Nephron progenitor cell (in vitro differentiated cells): Measurements from ENCODE around the gene STARD7.

Experiments
- DNase-seq: peaks from one replicate; pipeline ENCODE4 v3.0.0; 2021
- H3K27ac Mint-ChIP-seq: 2 replicates; pipeline ENCODE4 v1.8.0; 2021; ENCODE audit warnings: mild to moderate bottlenecking, moderate library complexity, mixed read lengths
- H3K27me3 Mint-ChIP-seq: 2 replicates; pipeline ENCODE4 v1.8.0; 2021; ENCODE audit warnings: mild to moderate bottlenecking, low read depth, mixed read lengths; ENCODE audit not compliant: poor library complexity
- H3K36me3 Mint-ChIP-seq: 2 replicates; pipeline ENCODE4 v1.8.0; 2021; ENCODE audit warnings: low read depth, mixed read lengths
- H3K4me1 Mint-ChIP-seq: 2 replicates; pipeline ENCODE4 v1.8.0; 2021; ENCODE audit warnings: mixed read lengths
- H3K4me3 Mint-ChIP-seq: 2 replicates; pipeline ENCODE4 v1.8.0; 2021; ENCODE audit warnings: mild to moderate bottlenecking, moderate library complexity, mixed read lengths
- H3K9me3 Mint-ChIP-seq: 2 replicates; pipeline ENCODE4 v1.8.0; 2021; ENCODE audit warnings: mild to moderate bottlenecking, moderate library complexity, mixed read lengths
- TF ChIP-seq, protein P1 (sequence below): fragments of 200-600 bp; sonication (generic); IDR thresholded peaks from 2 replicates; pipeline ENCODE4 v1.5.0; 2021; ENCODE audit warnings: antibody characterized with exemption

The STARD7 gene

DNA sequence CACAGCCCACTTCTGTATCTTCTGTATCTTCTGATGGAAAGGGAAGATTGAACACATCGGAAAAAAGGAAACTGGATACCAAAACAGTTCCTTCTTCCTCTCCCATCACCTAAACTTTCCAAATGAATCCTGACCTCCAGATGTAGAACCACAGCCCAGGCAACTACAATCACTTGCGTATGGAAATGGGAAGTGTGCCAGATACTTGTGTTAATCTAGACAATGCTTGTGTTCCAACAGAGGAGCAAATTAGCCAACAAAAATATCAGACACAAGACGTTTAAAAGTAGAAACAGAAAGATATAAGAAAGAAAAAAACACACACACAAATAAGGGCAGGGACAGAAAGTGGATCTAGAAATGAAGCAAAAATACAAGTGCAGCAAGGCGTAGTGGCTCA, 32.0 kb downstream of the STARD7 start:
- H3K4me3 Mint-ChIP-seq = no peak overlapping the region
- no peaks in the 10 kb centered on the region for H3K9me3 Mint-ChIP-seq
- H3K36me3 Mint-ChIP-seq = no peaks in the 10 kb centered on the region
- no peak for DNase-seq
- peaks cover 6% of the 10 kb centered on the region for H3K27me3 Mint-ChIP-seq
- H3K27ac Mint-ChIP-seq = peak overlapping the region; percentile 14
- H3K4me1 Mint-ChIP-seq = peaks cover 8% of the 10 kb centered on the region
- TF ChIP-seq, protein P1, sequence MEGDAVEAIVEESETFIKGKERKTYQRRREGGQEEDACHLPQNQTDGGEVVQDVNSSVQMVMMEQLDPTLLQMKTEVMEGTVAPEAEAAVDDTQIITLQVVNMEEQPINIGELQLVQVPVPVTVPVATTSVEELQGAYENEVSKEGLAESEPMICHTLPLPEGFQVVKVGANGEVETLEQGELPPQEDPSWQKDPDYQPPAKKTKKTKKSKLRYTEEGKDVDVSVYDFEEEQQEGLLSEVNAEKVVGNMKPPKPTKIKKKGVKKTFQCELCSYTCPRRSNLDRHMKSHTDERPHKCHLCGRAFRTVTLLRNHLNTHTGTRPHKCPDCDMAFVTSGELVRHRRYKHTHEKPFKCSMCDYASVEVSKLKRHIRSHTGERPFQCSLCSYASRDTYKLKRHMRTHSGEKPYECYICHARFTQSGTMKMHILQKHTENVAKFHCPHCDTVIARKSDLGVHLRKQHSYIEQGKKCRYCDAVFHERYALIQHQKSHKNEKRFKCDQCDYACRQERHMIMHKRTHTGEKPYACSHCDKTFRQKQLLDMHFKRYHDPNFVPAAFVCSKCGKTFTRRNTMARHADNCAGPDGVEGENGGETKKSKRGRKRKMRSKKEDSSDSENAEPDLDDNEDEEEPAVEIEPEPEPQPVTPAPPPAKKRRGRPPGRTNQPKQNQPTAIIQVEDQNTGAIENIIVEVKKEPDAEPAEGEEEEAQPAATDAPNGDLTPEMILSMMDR = no peak

DNA sequence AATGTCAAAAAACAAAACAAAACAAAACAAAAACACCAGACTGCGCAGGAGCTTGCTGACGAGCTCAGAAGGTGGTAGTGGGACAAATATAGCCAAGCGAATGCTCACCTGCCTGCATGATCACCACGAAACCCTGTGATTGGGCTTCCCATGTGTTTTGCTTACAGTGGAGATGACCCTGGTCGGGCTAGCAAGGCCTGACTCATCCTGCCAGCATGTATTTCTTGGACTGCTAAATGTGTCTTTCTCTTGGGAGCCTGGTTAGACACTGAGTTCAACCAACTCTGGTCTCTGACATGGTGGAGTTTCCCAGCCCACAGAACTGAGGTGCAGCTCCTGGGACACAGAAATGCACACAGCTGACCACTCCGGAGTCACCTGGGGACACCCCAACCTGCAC, 32.7 kb downstream of the STARD7 start:
- no peak overlapping the region for H3K27ac Mint-ChIP-seq
- H3K36me3 Mint-ChIP-seq = no peaks in the 10 kb centered on the region
- no peak for DNase-seq
- TF ChIP-seq, protein P1 = no peak
- H3K4me3 Mint-ChIP-seq = no peak overlapping the region
- H3K27me3 Mint-ChIP-seq = peaks cover 6% of the 10 kb centered on the region
- no peaks in the 10 kb centered on the region for H3K9me3 Mint-ChIP-seq
- peaks cover 8% of the 10 kb centered on the region for H3K4me1 Mint-ChIP-seq

DNA sequence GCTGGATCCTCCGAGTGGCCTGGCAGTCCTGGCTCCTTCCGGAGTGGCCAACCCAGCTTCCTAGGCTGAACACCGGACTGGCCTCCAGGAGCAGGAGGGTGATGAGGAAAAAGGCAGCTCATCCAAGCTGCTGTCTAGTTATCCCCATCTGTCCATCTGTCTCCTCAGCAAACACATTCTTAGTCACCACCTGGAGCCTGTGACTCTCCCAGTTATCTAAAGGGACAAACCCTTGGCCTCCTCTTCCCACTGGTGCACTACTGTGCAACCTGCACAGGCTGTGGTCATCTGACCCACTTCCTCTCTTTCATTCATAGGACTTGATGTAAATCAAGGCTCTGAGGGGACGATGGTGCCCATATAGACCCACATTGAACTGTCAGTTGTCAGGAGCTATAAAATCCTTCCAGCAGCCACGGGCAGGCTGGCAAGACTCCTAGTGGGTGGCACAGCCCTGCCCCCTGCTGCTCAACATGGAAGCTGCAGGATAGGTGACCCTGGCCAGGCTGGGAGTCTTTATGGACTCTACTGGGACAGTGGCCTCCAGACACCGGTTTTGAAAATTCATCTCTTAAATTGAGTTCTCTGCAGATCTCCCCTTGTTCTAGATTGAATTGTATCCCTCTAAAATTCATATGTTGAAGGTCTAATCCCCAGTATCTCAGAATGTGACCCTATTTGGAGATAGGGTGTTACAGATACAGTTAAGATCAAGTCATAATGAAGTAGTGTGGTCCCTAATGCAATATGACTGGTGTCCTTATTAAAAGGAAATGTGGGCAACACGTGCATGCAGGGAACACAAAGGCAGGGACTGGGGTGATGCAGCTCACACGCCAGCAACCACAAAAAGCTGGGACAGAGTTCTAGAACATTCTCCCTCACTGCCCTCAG, 34.1 kb downstream of the STARD7 start:
- Mint-ChIP-seq H3K27ac (no peak overlapping the region), H3K4me3 (no peak overlapping the region), H3K36me3 (no peaks in the 10 kb centered on the region), H3K4me1 (peaks cover 6% of the 10 kb centered on the region), H3K27me3 (peaks cover 6% of the 10 kb centered on the region), H3K9me3 (peaks cover 12% of the 10 kb centered on the region)
- DNase-seq = peak; percentile 86
- TF ChIP-seq, protein P1 = peak; percentile 97

DNA sequence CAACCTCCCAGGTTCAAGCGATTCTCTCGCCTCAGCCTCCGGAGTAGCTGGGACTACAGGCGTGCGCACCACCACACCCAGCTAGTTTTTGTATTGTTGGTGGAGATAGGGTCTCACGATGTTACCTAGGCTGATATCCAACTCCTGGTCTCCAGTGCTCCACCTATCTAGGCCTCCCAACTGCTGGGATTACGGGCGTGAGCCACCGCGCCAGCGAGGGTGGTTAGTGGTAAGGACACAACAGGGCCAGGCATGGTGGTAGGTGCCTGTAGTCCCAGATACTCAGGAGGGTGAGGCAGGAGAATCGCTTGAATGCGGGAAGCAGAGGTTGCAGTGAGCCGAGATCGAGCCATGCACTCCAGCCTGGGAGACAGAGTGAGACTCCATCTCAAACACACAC, 36.8 kb downstream of the STARD7 start:
- DNase-seq = no peak
- no peak overlapping the region for H3K27ac Mint-ChIP-seq
- H3K36me3 Mint-ChIP-seq = no peaks in the 10 kb centered on the region
- peaks cover 20% of the 10 kb centered on the region for H3K9me3 Mint-ChIP-seq
- H3K27me3 Mint-ChIP-seq = peaks cover 17% of the 10 kb centered on the region
- H3K4me1 Mint-ChIP-seq = peaks cover 3% of the 10 kb centered on the region
- TF ChIP-seq, protein P1 = no peak
- no peak overlapping the region for H3K4me3 Mint-ChIP-seq

DNA sequence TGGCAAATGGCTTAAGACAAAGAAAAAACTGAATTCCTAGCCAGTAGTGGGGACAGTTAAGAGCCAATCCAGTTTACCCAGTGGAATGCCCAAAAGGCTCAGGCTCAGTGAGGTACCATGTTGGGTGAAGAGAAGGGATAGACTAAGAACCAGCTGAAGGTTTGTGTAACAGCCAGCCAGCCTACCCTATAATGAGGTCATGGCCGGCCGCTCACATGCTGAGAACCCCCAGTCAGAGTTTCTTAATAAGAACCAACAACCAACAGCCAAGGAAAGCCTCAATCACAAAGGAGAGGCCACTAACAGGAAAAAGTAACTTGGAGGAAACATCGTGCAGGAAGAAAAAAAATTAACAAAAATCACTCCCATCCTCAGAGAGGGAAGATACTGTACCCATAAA, 38.0 kb downstream of the STARD7 start:
- peaks cover 20% of the 10 kb centered on the region for H3K9me3 Mint-ChIP-seq
- no peak overlapping the region for H3K27ac Mint-ChIP-seq
- TF ChIP-seq, protein P1 = no peak
- peaks cover 12% of the 10 kb centered on the region for H3K27me3 Mint-ChIP-seq
- no peak for DNase-seq
- no peak overlapping the region for H3K4me3 Mint-ChIP-seq
- no peaks in the 10 kb centered on the region for H3K36me3 Mint-ChIP-seq
- peaks cover 3% of the 10 kb centered on the region for H3K4me1 Mint-ChIP-seq
